HL-60 (cell line): ENCODE measurements around the gene COL19A1.

Source experiments
- DNase-seq, 2 experiments: peaks; one replicate each; pipeline ENCODE4 v3.0.0-alpha.2; 2010 to 2020; ENCODE audit warnings: low read depth in 1 of 2, low spot score in 1 of 2
- H3K27ac ChIP-seq: fragments of 250-450 bp; sonication (Bioruptor Pico); replicated peaks from 2 replicates; pipeline ENCODE4 v1.5.1; 2020; ENCODE audit warnings: mild to moderate bottlenecking, moderate library complexity
- H3K27me3 ChIP-seq: fragments of 250-450 bp; sonication (Bioruptor Pico); 2 replicates; pipeline ENCODE4 v1.5.1; 2021; ENCODE audit warnings: mild to moderate bottlenecking, moderate library complexity; ENCODE audit not compliant: insufficient read depth, poor library complexity, severe bottlenecking
- H3K4me3 ChIP-seq: replicated peaks from 2 replicates; pipeline ENCODE4 v1.5.1; 2011; ENCODE audit warnings: mild to moderate bottlenecking, control low read depth, low read length; ENCODE audit not compliant: insufficient read depth
- CTCF ChIP-seq: IDR thresholded peaks from one replicate; pipeline ENCODE4 v1.5.1; 2011; ENCODE audit warnings: low read length, control low read depth, inconsistent platforms; ENCODE audit not compliant: insufficient read depth
- GABPA ChIP-seq: IDR thresholded peaks from 2 replicates; pipeline ENCODE4 v1.6.1; 2012; ENCODE audit warnings: low read depth
- POLR2AphosphoS5 ChIP-seq: IDR thresholded peaks from 2 replicates; pipeline ENCODE4 v1.6.1; 2012; ENCODE audit warnings: low read depth
- REST ChIP-seq: IDR thresholded peaks from 2 replicates; pipeline ENCODE4 v1.6.1; 2012; ENCODE audit warnings: low read depth; ENCODE audit not compliant: insufficient replicate concordance
- SPI1 ChIP-seq: IDR thresholded peaks from 2 replicates; pipeline ENCODE4 v1.6.1; 2012; ENCODE audit warnings: low read depth, mild to moderate bottlenecking, borderline replicate concordance

The COL19A1 gene

GRCh38 chr6:70134542-70134941 lies 268.2 kb downstream of the COL19A1 start:
- Histone ChIP-seq H3K4me3 (no peak overlapping the region), H3K27ac (no peak overlapping the region), H3K27me3 (no peaks in the 10 kb centered on the region)
- no peak for TF ChIP-seq CTCF
- TF ChIP-seq GABPA: no peak
- TF ChIP-seq SPI1: no peak
- TF ChIP-seq REST: no peak
- no peak for TF ChIP-seq POLR2AphosphoS5
- DNase-seq: no peak

GRCh38 chr6:70135219-70136160 lies 269.1 kb downstream of the COL19A1 start:
- Histone ChIP-seq H3K4me3 (no peak overlapping the region), H3K27me3 (no peaks in the 10 kb centered on the region), H3K27ac (no peak overlapping the region)
- DNase-seq: no peak
- TF ChIP-seq CTCF (no peak), SPI1 (no peak), REST (no peak), POLR2AphosphoS5 (no peak), GABPA (no peak)

- no peak for DNase-seq
- Histone ChIP-seq H3K4me3 (no peak overlapping the region), H3K27me3 (no peaks in the 10 kb centered on the region), H3K27ac (no peak overlapping the region)
- TF ChIP-seq REST (no peak), SPI1 (no peak), POLR2AphosphoS5 (no peak), GABPA (no peak), CTCF (no peak)
Measured at GRCh38 chr6:70136996-70137395, 270.6 kb downstream of the COL19A1 start.
